Motor neuron (in vitro differentiated cells): ENCODE data around the gene BPI. TPM values are rescaled to one million over a fixed set of nuclear protein-coding genes. Genes with fewer than 3 reads are reported as not detected.
A peak's percentile ranks its signal among the peaks of the same experiment; 100 is the strongest.

Source experiments
- ATAC-seq, 8 experiments: fragments of 200-7000 bp; cut with Tn5 transposase; replicated peaks in 6 of 8; 2 replicates each; pipeline ENCODE4 v1.8.0; 2021; ENCODE audit warnings: mild to moderate bottlenecking in 8 of 8, moderate library complexity in 8 of 8
- H3K27ac ChIP-seq, 2 donors: fragments of 250-450 bp; sonication (Bioruptor Pico); 2 replicates each; pipeline ENCODE4 v1.9.0; 2021; ENCODE audit warnings: antibody characterized with exemption in 2 of 2, mild to moderate bottlenecking in 2 of 2, moderate library complexity in 1 of 2
- H3K4me1 ChIP-seq, 2 donors: fragments of 250-450 bp; sonication (Bioruptor Pico); replicated peaks in 1 of 2; 2 replicates each; pipeline ENCODE4 v1.6.1; 2021; ENCODE audit warnings: antibody characterized with exemption in 2 of 2, mild to moderate bottlenecking in 2 of 2, moderate library complexity in 1 of 2
- H3K4me3 ChIP-seq, 5 donors: fragments of 250-450 bp; sonication (Bioruptor Pico); 2 replicates each; pipeline ENCODE4 v1.9.0; 2021; ENCODE audit warnings: antibody characterized with exemption in 5 of 5, mild to moderate bottlenecking in 5 of 5, moderate library complexity in 4 of 5
- WGBS, 10 experiments: fragments of 450-650 bp; shearing (Covaris generic); methylation state at CpG; one replicate each; pipeline ENCODE4 v1.0.0; 2022; 5-methylcytosine and 5-hydroxymethylcytosine counted together
- in situ Hi-C, 9 experiments: fragments of 400-800 bp; cut with MboI; loops; one replicate each; pipeline ENCODE4 v1.15.0; 2021; ENCODE audit warnings: low sequenced_read_pairs in 9 of 9, low pct_unique_long_range_greater_than_20kb in 2 of 9; ENCODE audit not compliant: unreplicated experiment in 9 of 9
- total RNA-seq, 8 experiments: library from RNA; unstranded; fragments of 300-600 nt; gene quantifications; 2 replicates each; pipeline versions ENCODE4 v1.2.3 to v1.2.4, GENCODE V29; 2022

BPI gene
- total RNA-seq, 8 experiments from 2014 or later: 0.05 to 2.4 (median 0.64) TPM; not detected in 4

GRCh38 chr20:38298768-38299288 lies 5.1 kb upstream of the BPI start:
- H3K4me1 ChIP-seq: peaks cover 24 to 26% of the 10 kb centered on the region in 2 donors
- H3K27ac ChIP-seq: peak overlapping the region; percentile 33 to 73
- ATAC-seq: peak in 7 of 8 experiments; percentile 9 to 93 (median 55)
- no peak overlapping the region for H3K4me3 ChIP-seq
- in situ Hi-C loops: no loop called here
- WGBS, 10 experiments: 7 to 90% (median 48%) methylated on average over 2 to 4 of the region's 13 CpGs; no CpG with 5 or more reads in 3 of the 10 experiments

DNA sequence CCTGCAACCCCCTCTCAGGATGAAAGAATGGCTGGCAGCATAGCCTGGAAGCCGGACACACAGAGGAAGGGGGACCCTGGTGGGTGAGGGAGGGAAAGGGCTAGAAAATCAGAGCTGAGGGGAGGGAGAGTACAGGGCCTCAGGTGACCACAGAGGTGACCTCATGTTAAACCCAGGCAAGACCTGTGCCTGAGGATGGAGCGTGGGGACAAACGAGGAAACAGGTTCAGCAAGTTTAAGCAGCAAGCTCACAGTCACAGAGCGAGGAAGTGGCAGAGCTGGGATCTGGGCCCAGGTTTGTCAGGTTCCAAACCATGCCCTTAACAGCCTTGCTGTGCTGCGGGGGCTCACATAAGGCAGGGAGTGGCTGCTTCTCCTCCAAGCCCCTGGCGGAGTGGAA lies 4.0 kb upstream of the BPI start:
- in situ Hi-C loops: no loop called here

DNA sequence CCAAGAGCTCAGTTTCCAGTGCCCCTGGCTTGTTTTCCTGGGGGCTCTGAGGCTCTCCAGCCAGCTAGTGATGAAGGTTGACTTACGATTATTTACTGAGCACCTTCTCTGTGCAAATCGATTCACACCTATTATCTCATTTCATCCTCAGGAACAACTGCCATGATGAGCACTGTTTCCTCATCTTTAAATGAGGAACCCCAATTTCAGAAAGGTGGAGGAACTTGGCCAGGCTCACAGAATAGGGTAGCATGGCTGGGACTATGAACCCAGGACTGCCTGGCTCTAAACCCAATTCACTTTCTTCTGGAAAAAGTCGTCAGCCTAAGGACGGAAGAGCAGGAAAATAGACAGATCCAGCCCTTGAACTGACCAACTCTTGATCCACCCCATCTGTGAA lies 3.5 kb upstream of the BPI start:
- Histone ChIP-seq H3K4me1 (peaks cover 29 to 33% of the 10 kb centered on the region in 2 donors), H3K4me3 (no peak overlapping the region), H3K27ac (no peak overlapping the region)
- in situ Hi-C loops: no loop called here
- 80 to 100% (median 88%) methylated on average over 1 to 4 of the region's 4 CpGs; no CpG with 5 or more reads in 3 of the 10 experiments for WGBS, 10 experiments
- no peak for ATAC-seq

More for the DNA sequence above, 4.0 kb upstream of the BPI start:
- H3K27ac ChIP-seq: no peak overlapping the region
- 20 to 100% (median 100%) methylated on average over 1 to 3 of the region's 6 CpGs; no CpG with 5 or more reads in 3 of the 10 experiments for WGBS, 10 experiments
- H3K4me3 ChIP-seq: no peak overlapping the region
- H3K4me1 ChIP-seq: peaks cover 29 to 33% of the 10 kb centered on the region in 2 donors
- no peak for ATAC-seq

DNA sequence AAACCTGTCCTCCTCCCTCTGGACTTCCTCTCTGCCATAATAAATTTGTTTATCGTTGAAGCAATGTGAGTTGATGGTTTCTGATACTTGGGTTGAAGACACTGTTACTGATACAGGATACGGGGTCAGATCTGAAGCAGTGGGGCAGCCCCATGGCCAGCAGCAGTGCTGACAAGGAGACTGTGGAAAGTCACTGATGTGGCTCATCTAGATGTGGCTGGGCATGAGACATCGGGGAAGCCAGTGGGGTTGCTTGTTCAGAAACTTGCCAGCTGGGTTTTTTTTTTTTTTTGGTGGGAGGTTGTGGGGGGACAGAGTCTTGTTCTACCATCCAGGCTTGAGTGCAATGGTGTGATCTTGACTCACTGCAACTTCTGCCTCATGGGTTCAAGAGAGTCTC lies 2.6 kb upstream of the BPI start:
- Histone ChIP-seq H3K27ac (no peak overlapping the region), H3K4me1 (peaks cover 29 to 33% of the 10 kb centered on the region in 2 donors), H3K4me3 (no peak overlapping the region)
- no peak for ATAC-seq
- in situ Hi-C loops: no loop called here
- WGBS, 10 experiments: 40 to 100% (median 90%) methylated on average over 1 to 3 of the region's 3 CpGs; no CpG with 5 or more reads in 3 of the 10 experiments

DNA sequence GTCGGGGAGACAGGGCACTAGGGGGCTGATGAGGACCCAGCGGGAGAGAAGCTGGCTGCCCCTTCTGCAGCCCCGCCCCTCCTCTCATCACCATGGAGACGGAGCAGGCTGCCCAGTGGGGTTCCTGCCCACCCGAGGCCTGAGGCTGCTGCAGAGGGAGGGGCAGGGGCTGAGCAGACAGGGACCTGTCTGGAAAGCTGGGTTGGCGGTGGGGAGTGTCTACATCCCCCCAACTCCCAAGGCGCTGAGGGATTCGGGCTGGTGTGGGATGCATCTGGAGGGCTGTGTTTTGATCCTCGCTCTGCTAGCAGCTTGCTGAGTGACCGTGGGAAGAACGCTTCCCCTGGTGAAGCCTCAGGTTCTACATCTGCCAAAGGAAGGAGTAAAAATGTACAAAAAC lies 1.2 kb upstream of the BPI start:
- peak in 5 of 8 experiments; percentile 61 to 89 (median 84) for ATAC-seq
- 8 to 60% (median 19%) methylated on average over 1 to 7 of the region's 11 CpGs; no CpG with 5 or more reads in 4 of the 10 experiments for WGBS, 10 experiments
- in situ Hi-C loops: no loop called here
- H3K4me1 ChIP-seq: peaks cover 29 to 33% of the 10 kb centered on the region in 2 donors
- H3K27ac ChIP-seq: peak overlapping the region in 1 of 2 donors; percentile 14
- no peak overlapping the region for H3K4me3 ChIP-seq

DNA sequence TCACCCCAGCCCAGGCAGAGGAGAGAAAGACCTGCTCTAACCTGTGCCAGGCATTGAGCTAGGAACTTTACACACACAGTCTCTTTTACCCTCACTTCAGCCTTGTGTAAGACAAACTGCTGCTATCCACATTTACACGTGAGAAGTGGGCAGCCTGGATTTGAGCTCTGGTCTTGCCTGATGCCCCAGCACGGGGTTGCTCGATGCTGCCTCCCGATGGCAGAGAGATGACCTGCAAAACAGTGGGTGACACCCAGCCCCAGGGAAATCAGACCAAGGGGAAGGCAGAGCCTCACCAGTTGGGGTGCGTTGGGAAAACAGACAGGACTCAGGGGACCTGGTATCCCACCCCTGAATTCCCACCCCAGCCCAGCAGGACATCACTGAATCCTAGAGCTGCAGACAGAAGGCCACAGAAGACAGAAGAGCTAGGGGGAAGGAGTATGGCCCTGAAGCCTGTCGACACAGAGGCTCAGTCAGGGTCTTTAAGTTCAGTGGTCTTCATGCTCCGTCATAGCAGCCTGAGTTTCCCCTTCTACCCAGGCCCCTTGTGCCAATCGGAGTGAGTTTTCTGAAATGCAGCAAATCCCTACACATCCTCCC lies 990 bp downstream of the BPI start:
- Histone ChIP-seq H3K4me3 (no peak overlapping the region), H3K27ac (peak overlapping the region in 1 of 2 donors; percentile 32), H3K4me1 (peaks cover 17 to 19% of the 10 kb centered on the region in 2 donors)
- in situ Hi-C loops: no loop called here
- peak in 2 of 8 experiments; percentile 41 to 54 for ATAC-seq
- 0 to 100% (median 82%) methylated on average over 1 to 4 of the region's 8 CpGs; no CpG with 5 or more reads in 4 of the 10 experiments for WGBS, 10 experiments

- Histone ChIP-seq H3K4me3 (no peak overlapping the region), H3K27ac (no peak overlapping the region), H3K4me1 (peaks cover 17 to 19% of the 10 kb centered on the region in 2 donors)
- in situ Hi-C loops: no loop called here
- ATAC-seq: no peak
- WGBS, 10 experiments: 13 to 100% (median 91%) methylated on average over 1 to 4 of the region's 4 CpGs
Observed at GRCh38 chr20:38305541-38305940, 1.6 kb downstream of the BPI start.

DNA sequence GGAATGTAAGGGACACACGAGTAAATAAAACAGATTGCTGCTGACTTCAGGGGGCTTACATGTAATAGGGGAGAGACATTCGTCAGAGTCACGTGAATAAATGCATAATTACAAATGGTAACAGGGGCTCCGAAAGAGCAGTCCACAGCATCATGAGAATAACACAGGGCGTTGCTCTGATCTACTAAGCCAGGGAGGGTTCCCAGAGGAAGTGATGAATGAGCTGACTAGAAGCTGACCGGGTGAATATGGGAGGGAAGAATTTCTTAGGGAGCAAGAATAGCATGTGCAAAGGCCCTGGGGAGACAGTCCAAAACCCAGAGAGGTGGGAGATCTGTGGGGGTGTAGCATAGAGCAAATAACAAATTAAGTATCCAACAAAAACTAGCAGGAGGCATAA lies 2.4 kb downstream of the BPI start:
- Histone ChIP-seq H3K4me3 (no peak overlapping the region), H3K4me1 (peaks cover 17 to 19% of the 10 kb centered on the region in 2 donors), H3K27ac (no peak overlapping the region)
- peak in 2 of 8 experiments; percentile 40 to 76 for ATAC-seq
- 40 to 89% (median 80%) methylated on average over 1 to 6 of the region's 6 CpGs; no CpG with 5 or more reads in 1 of the 10 experiments for WGBS, 10 experiments
- in situ Hi-C loops: no loop called here

GRCh38 chr20:38307371-38308046 lies 3.6 kb downstream of the BPI start:
- in situ Hi-C loops: no loop called here
- H3K27ac ChIP-seq: no peak overlapping the region
- H3K4me3 ChIP-seq: no peak overlapping the region
- 70 to 100% (median 80%) methylated on average over 1 to 8 of the region's 8 CpGs; no CpG with 5 or more reads in 3 of the 10 experiments for WGBS, 10 experiments
- peaks cover 16 to 19% of the 10 kb centered on the region in 2 donors for H3K4me1 ChIP-seq
- no peak for ATAC-seq

- Histone ChIP-seq H3K4me3 (no peak overlapping the region), H3K27ac (no peak overlapping the region), H3K4me1 (peaks cover 13 to 16% of the 10 kb centered on the region in 2 donors)
- in situ Hi-C loops: no loop called here
- WGBS, 10 experiments: 65 to 80% (median 67%) methylated on average over 1 to 4 of the region's 4 CpGs; no CpG with 5 or more reads in 6 of the 10 experiments
- peak in 1 of 8 experiments; percentile 20 for ATAC-seq
Observed at GRCh38 chr20:38308047-38308438, 4.1 kb downstream of the BPI start.

DNA sequence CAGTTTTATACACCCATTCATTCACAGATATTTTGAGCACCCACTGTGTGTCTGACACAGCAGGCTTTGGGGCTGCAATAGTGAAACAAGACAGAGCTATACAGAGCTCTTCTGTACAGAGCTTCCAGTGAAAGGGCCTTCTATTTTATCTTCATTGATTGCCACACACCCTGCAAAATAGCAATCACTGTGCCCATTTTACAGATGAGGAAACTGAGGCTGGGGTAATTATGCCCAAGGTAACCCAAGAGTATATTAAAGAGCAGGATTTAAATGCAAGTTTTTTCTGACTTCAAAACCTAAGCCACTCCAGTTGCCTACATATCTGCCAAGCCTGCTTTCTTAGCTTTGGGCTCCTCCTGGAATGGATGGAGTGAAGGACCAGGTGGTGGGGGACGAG lies 4.5 kb downstream of the BPI start:
- WGBS, 10 experiments: 0 to 43% (median 0%) methylated on average over 1 of the region's 1 CpG; no CpG with 5 or more reads in 6 of the 10 experiments
- no peak overlapping the region for H3K27ac ChIP-seq
- in situ Hi-C loops: no loop called here
- H3K4me3 ChIP-seq: no peak overlapping the region
- H3K4me1 ChIP-seq: peaks cover 9 to 11% of the 10 kb centered on the region in 2 donors
- ATAC-seq: no peak

DNA sequence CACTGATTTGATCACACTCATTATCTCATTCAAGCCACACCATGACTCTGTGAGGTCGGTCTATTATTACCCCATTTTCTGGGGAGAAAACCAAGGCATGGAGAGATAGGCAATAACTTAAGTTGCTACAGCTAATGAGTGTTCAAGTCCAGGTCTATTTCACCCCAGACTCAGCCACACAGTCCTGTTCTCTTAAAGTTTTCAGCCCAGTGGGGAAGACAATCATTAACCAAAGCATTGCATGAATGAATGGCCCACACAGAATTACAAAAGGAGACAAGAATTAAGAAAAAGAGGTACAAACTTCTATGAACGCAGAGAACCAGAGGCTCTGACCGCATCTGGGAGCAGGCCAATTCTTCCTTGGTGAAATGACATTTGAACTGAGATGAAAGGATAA lies 7.1 kb downstream of the BPI start:
- H3K4me3 ChIP-seq: no peak overlapping the region
- ATAC-seq: no peak
- WGBS, 10 experiments: 17 to 100% (median 36%) methylated on average over 1 to 3 of the region's 3 CpGs; no CpG with 5 or more reads in 1 of the 10 experiments
- in situ Hi-C loops: no loop called here
- H3K27ac ChIP-seq: no peak overlapping the region
- H3K4me1 ChIP-seq: no peaks in the 10 kb centered on the region

- whole genome bisulfite sequencing, 10 experiments: 40 to 80% (median 60%) methylated on average over 1 to 2 of the region's 3 CpGs; no CpG with 5 or more reads in 3 of the 10 experiments
- no peak for ATAC-seq
- Histone ChIP-seq H3K27ac (no peak overlapping the region), H3K4me1 (no peaks in the 10 kb centered on the region), H3K4me3 (no peak overlapping the region)
- in situ Hi-C loops: no loop called here
Observed at GRCh38 chr20:38311491-38311890, 7.5 kb downstream of the BPI start.
